Astrocyte of the hippocampus (primary cell): ENCODE data around the gene STAP2.

Source experiments
- DNase-seq: peaks from one replicate; pipeline ENCODE4 v3.0.0; 2011; ENCODE audit warnings: low read depth, low spot score

The STAP2 gene

DNA sequence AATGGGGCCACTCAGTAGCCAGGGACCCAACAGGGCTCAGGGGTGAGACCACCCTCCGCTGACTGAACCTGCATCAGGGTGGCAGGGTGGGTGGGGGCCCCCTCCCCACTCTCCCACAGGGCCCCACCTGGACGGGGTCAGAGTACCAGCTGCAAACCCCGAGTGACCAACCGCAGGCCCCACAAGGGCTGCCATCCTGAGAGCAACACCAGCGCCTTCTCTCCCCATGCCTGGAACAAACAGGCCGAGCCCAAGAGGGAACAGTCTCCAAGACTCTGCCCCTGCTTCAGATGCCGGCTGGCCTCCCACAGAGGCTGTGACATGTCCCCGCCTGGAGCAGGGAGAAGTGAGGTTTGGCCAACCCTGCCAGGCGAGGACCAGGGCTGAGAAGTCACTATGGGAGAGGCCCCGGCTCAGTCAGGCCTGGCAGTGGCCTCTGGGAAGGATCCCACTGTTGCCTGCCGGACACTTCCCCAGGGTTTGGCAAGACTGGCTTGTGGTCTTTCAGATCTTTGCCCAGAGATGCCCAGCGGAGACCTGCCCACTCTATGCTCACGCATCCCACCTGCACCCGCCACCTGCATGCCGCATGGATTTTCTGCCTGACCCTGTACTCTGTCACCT lies 31.9 kb upstream of the STAP2 start:
- DNase-seq, result no peak

DNA sequence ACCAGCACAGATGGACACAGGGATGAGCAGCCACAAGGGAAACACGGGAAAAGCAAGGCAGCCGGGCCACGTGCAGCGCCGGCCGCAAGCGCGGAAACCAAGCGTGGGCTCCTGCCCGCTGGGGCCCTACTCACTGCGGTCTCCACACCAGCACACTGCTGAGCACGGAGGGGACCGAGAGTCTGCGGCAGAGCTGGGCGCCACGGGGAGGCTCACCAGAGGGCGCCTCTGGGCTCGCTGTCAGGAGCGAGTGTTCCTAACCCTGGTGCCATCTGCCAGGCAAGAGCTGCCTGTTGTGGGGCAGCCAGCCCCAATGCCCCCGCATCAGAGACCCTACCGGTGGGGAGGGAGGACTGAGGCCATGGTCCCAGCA lies 31.2 kb upstream of the STAP2 start:
- DNase-seq, result peak; percentile 61

DNA sequence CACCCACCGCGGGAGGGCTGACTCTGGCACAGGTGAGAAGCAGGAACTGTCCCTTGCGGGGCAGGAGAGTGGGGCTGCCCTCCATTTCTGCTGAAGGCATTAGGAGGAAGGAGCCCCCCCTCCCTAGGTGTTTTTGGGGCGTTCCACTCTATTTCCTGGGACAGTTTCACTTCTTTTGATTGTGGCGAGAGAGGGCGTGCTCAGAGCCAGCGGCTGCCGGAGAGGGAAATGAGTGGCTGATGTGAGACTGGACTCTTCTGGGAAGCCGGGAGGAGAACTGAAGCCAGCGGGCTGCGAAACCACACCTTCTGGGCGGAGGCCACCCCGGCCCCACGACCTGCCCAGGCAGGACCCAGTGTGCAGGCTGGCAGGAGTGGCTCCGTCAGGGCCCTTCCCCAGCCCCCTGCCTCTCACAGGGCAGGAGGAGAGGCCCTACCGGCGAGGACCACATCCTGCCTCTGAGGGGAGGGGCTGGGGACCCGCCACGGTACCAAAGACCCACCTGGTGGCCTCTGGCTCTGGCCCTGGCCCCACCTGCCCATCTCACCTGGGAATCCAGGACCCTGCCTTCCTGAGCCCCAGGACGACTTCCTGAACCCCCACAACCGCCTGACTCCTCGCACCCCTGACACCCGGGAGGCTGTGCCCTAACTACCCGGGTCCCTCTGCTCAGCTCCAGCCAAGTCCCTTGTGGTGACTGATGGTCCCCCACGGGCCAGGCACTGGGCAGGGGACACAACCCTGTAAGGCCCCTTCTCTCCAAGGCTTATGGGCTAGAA lies 30.7 kb upstream of the STAP2 start:
- peak; percentile 86 for DNase-seq

DNA sequence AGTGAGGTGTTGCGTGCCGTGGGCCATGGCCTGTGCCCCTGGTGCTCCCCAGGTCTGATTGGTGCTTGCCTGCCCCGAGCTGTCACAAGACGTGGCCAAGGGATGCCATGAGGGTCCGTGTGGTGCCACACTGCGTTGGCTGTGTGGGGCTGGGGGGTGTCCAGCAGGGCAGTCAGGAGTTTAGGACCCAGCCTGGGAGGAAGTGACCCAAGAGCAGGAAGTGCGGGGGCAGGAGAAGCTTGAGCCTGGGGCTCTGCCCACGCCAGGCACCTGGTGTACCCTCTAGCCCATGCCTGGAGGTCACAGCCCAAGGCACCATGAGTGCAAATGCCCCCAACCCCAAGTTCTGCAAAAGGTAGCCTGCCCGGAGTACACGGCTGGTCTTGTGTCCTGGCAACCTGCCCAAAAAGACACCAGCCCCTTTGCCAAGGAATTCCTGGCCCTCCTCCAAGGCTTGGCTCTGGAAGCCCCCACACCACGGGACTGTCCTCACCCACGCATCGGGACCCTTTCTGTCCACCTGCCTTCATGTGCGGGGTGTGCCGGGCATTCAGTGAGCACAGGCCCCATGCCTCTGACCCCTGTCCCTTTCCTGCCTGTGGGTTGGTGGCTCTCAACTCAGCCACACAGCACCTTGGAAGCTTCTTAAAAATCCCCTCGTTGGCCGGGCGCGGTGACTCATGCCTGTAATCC lies 29.6 kb upstream of the STAP2 start:
- DNase-seq, result peak; percentile 59

DNA sequence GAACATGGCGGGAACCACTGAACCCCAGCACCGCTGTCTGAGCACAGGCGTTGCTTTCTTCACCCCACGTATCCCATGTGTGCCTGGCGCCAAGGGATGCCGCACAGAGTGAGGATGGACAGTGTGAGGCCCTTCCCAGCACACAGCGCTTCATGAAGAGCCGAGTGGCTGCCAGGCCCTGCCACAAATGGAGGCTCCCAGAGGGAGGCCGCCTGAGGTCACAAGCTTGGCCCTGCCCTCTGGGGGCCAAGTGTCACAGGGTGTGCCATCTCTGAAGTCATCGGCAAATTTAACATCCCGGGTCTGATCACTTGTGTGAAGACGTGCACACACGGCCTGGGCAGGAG lies 29.1 kb upstream of the STAP2 start:
- no peak for DNase-seq

- no peak for DNase-seq
Observed at GRCh38 chr19:4367336-4367723, 28.7 kb upstream of the STAP2 start.

DNA sequence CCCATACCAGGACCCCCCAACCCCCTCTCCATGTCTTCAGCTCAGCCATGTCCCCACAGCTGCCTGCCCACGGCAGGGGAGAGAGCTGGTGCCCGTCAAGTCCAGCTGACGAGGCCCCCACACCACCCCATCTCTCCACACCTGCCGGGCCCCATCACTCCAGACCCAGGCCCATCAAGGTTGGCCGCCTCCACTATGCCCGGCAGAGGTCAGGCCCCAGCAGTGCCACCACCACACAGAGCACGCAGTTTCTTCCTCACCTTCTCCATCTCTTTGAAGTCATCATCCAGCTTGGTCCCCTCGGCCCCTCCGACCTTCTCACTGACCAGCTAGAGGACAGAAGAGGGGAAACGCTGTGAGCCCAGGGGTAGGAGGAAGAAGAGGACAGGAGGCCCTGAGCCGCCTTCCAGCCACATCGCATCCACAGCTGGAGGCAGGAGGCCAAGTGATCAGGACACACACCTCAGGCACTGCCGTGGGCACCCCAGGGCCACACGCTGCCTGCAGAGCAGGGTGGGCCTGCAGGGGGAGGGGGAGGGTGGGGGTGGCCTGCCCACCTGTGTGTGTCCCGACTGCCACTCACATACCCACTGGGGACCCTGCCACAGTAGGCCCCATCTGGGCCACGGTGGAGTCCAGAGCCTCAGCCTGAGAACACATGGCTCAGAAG lies 28.2 kb upstream of the STAP2 start:
- DNase-seq, result no peak

- DNase-seq, result no peak
Observed at GRCh38 chr19:4365791-4366665, 27.4 kb upstream of the STAP2 start.

DNA sequence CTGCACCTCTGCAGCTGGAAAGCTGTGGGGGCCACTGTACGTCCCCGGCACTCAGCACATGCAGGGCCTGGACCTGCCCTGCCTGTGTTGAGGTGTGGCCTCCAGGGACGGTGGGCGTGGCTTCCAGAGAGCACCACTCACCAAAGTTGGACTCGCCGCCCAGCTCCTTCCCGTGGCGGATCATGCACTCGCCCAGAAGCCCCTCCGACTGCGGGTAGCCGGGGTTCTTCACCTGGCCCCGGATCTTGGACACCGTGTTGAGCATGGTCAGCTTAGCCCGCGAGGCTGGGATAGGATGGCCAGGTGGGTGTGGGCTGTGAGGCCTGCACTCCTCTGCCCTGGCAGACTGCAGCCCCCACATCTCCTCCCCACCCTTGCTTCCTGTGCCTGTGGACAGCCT lies 26.7 kb upstream of the STAP2 start:
- no peak for DNase-seq

DNA sequence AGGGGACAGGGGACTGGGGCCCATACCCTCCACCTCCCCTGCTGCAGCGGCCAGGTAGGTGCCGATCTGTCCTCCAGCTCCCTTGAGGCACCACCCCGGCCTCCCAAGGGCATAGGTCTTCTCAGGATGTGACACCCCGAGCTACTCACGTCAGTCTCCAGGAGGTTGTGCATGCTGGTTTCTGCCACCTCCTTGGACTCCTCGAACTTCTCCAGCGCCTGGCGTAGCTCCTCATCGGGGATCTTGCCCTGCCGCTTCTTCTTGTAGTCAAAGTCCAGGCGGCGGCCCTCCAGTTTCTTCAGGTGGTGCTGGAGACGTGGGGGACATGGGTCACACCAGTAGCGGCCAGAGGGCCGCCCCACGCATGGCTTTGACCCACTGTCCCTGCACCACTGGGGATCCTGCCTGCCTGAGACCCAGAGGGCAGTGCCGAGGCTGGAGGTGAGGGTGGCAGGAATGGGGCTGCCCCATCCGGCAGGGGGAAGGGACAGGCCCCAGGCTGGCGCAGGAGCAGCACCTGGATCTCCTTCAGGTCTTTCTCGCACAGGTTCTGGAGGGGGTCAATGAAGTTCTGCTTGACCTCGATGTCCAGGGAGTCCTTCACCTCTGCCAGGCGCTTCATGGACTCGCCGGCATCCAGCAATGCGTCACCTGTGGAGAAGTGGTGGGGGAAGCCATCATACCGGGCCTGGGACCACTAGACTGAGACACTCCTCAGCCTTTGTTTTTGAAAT lies 25.1 kb upstream of the STAP2 start:
- no peak for DNase-seq

DNA sequence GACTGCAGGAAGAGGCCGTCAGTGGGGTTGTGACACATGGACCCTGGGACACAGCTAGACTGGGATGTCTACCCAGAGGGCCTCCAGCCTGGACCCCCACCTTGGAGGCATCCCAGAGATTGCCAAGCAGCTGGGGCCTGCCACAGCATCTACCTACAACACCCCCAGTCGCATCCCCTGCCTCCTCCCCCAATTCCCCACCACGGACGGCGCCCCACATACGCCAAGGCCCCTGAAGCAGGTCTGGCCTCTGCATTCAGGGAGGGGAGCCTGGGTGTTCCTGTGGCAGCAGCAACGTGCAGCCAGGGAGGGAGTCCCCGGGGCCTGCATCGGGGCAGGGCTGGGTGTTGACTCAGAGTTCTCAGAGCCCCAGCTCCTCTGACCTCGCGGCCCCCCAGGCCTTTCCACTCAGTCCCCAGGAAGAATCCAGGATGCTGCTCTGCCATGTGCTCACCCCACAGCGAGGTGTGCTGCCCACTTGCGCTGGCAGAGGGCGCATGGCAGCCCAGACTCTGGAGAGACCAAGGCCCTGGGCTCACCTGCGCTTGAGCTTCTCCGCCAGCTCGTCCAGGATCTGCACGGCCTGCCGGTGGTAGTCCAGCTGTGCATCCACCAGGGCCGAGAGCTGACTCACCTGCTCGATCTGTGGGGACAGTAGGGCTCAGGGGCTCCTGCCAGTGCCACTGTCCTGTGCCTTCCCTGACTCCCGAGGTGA lies 24.4 kb upstream of the STAP2 start:
- DNase-seq, result no peak

- no peak for DNase-seq
Observed at GRCh38 chr19:4362101-4362828, 23.6 kb upstream of the STAP2 start.

GRCh38 chr19:4361152-4362046 lies 22.8 kb upstream of the STAP2 start:
- peak; percentile 47 for DNase-seq

GRCh38 chr19:4360641-4361151 lies 22.1 kb upstream of the STAP2 start:
- no peak for DNase-seq

- no peak for DNase-seq
Observed at GRCh38 chr19:4360081-4360569, 21.5 kb upstream of the STAP2 start.

- no peak for DNase-seq
Observed at GRCh38 chr19:4359627-4360000, 21.0 kb upstream of the STAP2 start.

GRCh38 chr19:4358709-4359626 lies 20.3 kb upstream of the STAP2 start:
- DNase-seq, result no peak
